GM19035 (cell line): ENCODE results near the gene TSPYL1.

Experiments used
- ATAC-seq: cut with Tn5 transposase; IDR thresholded peaks from one replicate; pipeline ENCODE4 v1.9.1; 2021; ENCODE audit not compliant: unreplicated experiment

TSPYL1 gene

DNA sequence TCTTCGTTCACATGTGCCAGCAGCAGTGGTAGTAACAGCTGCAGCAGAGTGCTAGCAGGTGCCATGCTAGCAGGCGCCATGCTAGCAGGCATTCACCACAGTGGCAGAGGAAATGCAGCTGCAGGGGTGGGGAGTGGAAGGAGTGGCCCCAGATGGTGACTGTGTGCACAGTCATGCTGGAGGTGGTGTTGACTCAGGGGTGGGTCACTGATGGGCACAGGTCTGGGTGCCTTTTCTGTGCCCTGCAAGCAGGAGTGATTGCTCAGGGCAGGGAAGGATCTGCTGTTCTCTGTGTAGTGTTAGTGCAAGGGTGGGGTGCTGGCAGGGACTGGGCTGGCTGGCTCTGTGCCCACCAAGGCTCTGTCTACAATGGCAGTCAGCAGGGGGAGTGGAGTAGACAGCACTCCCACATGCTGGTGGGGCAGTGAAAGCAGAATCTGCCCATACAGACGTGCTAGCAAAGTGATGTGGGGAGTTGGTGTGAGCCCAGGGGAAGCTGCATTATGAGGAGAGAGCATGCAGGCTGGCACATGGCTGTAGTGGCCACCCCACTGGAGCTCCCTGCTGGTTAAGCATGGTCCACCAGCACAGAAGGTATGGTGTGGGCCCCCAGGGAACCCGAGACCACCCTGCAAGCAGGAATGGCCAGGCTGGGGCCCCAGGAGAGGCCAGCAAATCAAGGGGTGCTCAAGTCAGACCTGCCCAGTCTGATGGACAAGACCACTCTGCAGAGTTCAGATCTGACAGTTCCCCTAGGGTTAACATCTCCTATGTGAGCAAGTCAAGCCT, 14.5 kb downstream of the TSPYL1 start:
- ATAC-seq, result no peak

DNA sequence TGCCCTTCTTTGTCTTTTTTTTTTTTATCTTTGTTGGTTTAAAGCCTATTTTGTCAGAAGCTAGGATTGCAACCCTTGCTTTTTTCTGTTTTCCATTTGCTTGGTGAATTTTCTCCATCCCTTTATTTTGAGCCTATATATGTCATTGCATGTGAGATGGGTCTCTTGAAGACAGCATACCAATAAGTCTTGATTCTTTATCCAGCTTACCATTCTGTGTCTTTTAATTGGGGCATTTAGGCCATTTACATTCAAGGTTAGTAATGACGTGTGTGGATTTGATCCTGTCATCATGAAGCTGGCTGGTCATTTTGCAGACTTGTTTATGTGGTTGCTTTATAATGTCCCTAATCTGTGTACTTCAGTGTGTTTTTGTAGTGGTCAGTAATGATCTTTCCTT, 16.4 kb downstream of the TSPYL1 start:
- no peak for ATAC-seq

DNA sequence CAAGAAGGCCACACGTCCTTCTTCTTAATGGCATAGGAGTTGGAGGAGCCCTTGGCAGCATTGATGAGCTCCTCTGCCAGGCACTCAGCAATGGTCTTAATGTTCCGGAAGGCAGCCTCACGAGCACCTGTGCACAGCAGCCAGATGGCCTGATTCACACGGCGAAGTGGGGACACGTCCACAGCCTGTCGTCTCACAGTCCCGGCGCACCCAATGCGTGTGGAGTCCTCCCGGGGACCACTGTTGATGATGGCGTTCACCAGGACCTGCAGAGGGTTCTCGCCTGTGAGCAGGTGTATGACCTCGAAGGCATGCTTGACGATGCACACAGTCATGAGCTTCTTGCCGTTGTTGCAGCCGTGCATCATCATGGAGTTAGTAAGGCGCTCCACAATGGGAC, 21.2 kb downstream of the TSPYL1 start:
- ATAC-seq, result no peak

DNA sequence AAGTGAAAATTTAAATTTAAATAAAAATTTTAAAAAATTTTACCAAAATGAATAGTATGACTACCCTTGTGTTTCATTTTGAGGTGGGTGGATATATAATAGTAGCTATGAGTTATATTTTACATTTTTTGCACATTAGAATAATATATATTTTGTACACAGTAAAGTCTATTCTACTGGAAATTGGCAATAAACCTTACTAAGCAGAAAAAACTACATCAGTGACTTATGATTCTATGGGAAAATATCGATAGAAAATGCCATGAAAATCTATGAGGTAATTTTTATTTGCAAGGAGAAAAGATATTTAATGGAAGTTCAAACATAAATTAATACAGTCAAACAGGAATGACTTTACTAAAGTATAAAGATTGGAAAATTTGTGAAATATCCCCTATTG, 23.0 kb downstream of the TSPYL1 start:
- no peak for ATAC-seq

DNA sequence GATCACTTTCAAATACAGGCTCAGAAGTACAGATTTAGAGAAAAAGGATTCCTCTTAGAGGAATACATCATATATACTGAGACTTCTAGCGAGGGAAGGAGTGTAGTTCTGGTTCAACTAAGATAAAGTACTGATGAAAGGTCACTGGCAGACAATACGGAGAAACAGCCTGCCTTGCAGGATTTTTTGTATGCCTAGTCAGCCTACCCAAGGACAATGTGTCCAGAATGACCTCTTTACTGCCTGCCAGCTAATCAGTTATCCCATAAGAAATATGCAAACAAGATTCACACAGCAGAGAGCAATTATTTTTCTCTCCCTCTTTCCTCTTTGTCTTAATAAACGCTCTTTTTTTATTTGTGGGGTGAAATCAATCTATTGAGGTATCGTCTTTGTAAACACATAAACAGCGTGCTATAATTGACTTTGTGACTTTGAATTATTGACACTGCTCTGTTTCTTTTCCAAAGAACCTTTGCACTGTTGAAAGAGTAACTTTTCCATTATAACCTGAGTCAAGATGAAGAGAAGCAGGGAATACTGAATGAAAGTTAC, 24.4 kb downstream of the TSPYL1 start:
- no peak for ATAC-seq

DNA sequence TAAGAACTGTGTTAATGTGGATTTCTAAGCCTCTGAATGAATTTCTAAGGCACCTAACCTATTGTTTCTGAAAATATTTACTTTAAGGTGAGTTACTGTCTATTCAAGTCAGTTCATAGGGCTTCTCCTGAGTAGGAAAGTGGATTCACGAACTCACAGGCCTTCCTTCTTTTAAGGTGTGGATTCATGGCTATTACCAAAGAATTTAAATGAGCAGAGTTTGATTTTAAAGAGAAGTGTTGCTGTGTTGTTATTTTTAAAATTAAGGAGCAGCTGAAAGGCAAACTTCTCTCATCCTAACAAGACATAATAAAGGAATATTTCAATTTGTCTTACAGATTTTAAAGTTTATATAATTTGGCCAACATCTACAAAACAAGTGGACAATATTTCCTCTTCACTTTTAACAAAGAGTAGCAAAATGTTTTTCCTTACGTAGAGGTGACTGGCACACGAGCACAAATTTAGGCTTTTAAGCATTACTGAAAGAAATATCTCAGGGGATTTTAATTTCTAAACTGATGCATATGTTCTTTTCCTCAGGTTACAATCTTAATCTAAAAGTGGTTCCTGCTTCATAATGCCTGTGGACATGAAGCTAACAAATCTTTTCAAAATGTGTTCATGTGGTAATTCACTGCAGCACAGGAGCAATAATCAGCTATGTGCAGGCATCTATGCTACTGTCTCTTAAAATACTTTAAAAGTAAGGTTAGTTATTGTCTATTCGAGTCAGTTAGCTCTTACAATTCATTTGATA, 25.3 kb downstream of the TSPYL1 start:
- peak; percentile 31 for ATAC-seq

DNA sequence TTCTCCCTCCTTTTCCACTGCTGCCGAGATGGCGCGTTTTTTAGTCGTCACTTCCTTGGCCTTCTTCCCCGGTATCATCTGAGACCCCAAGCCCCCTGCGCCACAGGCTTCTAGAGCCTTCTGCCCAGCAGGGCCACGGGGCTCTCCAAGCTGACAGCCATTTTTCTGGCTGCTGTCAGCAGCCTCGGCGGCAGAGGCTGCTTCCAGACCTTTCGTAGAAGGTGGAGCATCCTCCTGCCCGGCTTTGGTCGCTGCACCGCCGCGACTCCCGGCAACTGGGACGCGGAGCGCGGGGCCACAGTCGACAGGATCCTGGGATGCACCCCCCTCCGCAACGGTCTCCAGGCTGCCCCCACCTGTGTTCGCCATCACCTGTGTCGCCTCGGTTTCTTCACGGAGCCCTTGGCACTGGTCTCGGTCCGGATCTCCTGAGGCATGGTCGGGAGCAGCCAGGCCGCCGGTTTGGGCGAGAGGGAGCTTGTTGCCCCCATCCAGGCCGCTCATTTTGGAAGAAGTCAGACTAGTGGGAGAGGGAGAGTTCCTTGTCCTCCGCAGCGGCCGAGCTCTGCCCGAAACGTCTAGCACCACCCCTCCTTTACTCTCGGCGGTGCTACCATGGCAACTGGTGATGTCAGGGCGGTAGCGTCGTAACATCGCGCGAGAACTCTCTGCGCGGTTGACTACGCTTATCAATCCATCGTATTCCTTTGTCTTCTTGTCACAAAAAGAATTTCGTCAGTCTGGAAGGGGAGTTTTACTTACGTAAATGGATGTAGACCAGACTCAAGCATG, 26.0 kb downstream of the TSPYL1 start, which contains the start of gene TSPYL4:
Gene TSPYL4, minus strand, starts transcription at position 571 of the 792 bp plus-strand sequence. Its CDS starts 67 bp downstream, at position 504.
- peak; percentile 100 for ATAC-seq

DNA sequence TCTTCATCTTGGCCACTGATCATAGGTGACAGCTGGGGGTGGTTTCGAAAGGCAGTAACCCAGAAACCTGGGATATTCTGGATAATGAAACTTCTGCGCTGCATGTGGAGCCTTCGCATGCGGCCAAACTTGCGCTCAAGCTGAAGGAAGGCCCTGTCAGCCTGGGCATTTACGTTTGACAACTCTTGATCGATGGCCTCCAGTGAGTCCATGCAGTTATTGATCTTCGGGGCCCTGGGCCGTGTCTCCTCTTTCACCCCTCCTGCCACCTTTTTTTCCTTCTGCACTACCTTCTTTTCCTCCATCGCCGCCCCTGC, 26.6 kb downstream of the TSPYL1 start:
- ATAC-seq, result no peak

DNA sequence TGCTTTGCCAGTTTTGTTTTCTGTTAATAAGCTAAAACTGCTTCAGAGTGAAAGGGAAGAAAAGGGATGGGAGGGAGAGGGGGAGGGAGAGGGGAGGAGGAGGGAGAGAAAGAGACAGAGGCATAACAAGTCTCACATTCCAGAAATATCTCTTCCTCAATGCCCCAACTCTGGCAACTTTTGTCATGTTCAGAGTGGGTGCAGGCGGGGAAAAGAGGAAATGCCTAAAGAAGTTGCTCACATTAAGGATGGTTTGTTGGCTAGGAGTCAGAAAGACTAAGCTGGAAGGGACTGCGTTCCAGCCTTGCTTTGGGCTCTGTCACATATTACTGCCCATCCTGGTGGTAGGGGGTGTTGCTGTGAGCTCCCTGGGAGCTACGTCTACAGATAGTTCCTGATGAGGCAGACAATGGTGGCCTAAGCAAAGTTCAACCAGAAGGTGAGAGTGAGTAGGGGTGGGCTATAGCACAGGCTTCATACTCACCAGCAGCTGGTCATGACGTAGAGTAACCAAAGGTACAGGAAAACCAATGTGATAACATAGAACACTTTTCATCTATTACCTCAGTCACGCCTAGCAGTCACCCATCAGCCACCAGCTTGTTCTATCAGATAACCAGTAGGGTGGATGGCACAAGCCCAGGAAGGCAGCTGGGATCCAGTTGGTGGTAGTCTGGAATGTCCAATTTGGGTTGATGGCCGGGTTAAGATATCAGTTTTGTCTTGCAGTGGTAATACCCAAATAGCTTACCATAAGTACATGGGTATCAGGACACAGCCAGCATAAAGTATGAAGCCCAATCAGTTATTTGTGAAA, 28.0 kb downstream of the TSPYL1 start:
- no peak for ATAC-seq

DNA sequence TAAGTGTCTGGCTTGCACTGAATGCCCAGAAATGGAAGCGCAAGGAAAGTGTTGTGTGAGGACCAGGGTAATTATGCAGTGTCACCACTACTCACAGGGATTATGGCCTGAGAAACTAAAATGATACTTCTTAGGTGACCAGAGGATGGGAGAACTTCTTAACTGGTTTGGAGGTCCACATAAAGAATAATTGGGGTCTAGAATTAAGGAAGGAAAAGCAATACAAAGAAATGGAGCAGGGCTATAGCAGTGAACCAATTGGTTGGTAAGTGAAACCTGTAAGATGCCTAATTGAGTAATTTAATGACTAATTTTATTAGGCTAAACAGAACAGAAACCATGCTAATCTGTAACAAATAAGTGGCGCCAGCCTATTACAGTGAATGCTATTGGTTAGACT, 31.2 kb downstream of the TSPYL1 start:
- ATAC-seq, result no peak

DNA sequence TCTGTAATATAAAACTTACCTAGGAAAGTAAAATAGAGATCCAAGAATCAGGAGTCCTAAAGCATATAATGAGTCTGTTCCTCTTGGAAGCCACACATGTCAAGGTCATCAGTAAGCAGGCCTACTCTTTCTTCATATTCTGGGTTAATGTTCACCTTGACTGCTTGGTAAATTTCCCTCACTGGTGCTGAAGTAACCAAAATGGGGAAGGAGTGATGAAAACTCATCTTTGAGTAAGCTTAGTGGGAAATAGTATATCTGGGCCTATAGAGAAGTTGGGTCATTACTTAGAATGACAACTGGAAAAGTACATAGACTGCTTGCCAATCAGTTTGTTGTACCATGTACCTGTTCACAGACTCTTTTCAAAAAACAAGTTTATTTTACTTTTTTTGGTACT, 32.4 kb downstream of the TSPYL1 start:
- no peak for ATAC-seq

DNA sequence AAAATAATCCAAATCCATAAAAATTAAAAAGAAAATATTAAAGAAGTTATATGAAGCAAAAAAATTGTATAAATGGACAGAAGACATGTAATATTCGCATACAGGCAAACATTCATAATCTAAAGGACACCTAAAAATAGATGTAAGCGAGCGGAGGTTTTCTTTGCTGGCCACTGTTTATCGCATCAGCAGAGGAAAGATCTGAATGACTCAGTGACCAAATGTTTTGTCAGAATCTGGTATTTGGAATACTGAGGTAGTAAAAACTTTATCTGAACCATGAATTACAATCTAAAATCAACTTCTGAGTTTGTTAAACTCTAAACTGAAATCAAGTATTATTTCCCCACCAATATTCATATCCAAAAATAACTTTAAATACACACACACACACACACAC, 33.6 kb downstream of the TSPYL1 start:
- ATAC-seq, result no peak

DNA sequence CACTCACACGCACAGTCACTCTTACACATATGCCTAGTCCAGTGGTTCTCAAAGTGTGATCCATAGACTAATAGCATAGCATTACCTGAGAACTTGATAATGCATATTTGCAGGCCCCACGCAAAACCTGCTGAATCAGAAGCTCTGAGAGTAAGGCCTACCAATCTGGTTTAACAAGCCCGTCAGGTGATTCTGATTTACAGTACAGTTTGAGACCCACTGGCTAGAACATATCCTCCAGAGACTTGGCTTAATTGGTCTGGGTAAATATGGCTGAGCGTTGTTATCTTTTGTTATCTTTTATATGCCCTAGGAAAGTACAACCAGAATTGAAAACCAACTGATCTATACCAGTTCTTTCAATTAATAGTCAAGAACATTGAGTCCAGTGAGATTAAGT, 35.4 kb downstream of the TSPYL1 start:
- no peak for ATAC-seq

DNA sequence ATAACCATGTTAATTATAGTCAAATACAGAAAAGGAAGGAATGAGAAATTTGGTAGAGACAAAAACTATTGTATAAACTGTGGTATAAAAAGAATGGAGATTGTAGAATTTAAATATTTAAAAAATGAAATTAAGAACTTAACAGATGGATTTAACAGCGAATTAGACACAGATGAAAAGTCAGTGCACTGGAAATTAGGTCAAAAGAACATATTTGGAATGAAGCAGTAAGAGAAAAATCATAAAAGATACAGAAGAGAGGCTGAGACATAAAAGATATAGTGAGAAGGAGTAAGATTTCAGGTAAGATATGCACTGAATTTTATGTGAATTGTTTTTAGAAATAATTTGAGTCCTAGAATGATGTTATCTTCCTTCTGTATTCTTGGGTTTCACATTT, 39.9 kb downstream of the TSPYL1 start:
- no peak for ATAC-seq

DNA sequence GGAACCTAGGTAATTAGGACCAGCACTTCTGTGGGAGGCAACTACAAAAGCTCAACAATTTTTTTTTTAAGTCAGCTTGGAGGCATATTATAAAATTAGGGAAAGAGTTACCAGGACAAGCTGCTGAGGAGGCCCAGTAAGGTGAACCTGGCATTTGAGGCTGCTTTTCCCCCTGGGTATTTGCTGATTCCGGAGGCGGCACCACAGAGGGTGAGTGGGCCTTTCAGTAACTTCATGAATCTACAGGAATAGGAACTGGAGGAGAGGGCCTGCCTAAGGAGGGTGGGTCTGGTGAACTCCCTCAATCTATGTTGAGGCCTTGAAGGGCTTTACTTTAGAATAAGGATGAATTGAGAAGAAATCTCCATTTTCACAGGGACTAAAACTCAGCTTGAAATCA, 40.5 kb downstream of the TSPYL1 start:
- ATAC-seq, result no peak

DNA sequence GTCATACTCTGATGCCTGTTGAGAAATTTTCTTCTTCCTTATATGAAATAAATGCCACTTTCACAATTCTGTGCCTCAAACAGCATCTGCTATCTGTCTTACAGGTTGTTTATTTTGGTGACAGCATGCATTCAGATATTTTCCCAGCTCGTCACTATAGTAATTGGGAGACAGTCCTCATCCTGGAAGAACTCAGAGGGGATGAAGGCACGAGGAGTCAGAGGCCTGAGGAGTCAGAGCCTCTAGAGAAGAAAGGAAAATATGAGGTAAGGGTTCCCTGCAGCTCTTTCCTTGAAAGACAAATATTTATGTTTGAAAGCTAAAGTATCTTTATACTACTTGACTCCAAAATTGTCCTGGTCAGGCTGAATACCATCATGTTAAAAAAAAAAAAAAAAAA, 41.6 kb downstream of the TSPYL1 start:
- ATAC-seq, result no peak

DNA sequence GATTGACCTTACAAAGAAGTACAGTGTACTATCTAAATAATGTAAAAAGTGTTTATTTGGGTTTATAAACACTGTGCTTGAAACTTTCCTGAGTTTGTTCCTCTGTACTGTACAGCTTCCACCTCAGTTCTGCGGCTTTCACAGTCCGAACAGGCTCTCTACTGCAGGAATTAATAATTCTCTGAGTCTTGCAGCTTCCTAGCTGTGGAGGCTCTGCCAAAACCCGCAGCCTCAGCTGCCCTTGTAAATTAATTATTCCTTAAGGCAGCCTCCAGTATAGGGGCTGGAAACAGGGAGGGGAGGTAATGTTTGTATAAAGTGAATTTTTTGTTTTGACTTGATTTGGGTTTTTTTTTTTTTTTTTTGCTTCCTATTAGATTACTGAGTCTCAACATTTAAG, 45.0 kb downstream of the TSPYL1 start:
- no peak for ATAC-seq

DNA sequence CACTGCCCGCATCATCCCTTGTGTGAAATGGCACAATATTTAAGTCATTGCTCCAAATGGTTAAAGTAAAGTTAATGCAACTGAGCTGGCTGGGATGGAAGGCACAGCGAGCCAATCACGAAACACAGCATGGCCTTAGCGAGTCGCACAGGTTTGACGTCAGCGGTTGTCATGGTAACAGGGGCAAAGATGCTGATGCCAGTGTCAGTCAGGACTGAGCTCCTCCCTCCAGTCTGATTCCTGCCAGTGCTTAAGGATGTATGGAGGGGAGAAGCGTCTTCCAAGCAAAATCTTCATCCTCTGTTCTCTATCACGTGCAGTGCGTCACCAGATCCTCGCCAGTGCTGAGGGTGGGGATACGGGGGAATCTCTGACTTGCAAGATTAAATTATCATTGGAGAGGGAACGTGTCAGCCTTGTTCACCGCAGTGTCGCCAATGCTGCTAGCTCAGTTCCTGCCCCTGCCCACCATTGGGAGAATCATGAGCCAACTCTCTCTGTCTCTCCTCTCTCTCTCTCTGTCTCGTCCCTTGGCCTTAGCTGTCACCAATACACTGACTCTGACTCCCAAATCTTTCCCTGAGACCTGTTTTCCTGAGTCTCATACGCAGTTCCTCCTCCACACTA, 50.3 kb downstream of the TSPYL1 start:
- ATAC-seq, result no peak
